CD4-positive, alpha-beta T cell treated with Interleukin-17A for 1 hour (primary cell): Measurements from ENCODE around the gene OR10V1.
"Not testable (repeated sequence)": the region's sequence is repeated elsewhere in the genome, so short reads cannot be mapped to it uniquely, and the experiment has no call there.

Experiments
- DNase-seq: peaks from one replicate; pipeline ENCODE4 v3.0.0-alpha.2; 2020

OR10V1 gene

DNA sequence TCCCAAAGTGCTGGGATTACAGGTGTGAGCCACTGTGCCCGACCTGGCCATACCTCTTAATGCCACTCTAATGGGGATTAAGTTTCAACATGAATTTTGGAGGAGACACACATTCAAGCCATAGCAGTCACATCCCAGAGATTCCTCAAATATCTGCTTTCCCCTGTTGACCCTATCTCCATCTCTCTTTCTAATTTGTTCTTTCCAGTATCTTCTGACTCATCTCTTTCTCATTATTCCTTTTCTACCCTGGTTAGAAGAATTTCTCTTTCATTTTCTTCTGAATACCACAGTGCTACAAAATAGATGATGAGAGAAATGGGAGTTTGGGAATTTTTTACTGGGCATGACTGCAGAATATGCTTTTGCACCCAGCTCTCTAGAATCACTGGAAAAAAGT is 5.1 kb downstream of the OR10V1 start:
- DNase-seq: no peak

DNA sequence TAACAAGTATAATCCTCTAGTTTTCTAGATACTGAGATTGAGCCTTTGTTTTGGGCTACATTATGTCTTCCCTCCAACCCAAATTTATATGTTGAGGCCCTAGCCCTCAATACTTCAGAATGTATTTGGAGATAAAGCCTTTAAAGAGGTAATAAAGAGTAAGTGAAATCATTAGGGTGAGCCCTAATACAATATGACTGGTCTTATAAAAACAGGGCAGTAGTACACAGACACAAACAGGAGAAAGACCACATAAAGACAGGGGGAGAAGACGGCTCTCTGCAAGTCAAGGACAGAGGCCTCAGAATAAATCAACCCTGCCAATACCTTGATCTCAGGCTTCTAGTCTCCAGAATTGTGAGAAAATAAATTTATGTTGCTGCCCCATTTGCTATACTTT is 6.3 kb downstream of the OR10V1 start:
- no peak for DNase-seq

DNA sequence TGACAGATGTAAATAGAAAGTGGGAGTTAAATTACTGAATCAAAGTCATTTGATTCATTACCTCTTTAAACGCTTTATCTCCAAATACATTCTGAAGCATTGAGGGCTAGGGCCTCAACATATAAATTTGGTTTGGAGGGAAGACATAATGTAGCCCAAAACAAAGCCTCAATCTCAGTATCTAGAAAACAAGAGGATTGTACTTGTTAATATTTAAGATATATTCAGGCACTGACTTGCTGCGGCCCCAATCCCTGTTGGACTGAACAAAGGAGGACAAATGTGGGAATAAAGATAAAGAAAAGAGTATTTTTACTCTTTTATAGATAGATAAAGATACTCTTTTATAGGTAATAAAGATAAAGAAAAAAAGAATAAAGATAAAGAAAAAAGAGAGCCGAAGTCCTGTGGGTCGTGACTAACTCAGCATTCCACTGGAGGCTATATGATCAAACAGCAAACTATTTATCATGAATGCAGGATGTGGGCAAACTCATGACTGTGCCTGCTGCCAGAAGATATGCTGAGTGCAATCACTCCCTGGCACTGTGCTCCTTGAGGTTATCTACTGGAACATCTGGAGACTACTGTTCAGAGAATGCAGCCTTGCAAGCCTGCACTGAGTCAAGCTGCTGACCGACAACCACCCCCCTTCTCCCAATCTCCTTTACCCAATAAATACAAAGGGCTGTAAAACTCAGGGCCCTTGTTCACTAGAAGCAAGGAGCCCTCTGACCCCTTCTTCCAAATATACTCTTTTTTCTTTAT is 6.9 kb downstream of the OR10V1 start:
- DNase-seq: no peak

DNA sequence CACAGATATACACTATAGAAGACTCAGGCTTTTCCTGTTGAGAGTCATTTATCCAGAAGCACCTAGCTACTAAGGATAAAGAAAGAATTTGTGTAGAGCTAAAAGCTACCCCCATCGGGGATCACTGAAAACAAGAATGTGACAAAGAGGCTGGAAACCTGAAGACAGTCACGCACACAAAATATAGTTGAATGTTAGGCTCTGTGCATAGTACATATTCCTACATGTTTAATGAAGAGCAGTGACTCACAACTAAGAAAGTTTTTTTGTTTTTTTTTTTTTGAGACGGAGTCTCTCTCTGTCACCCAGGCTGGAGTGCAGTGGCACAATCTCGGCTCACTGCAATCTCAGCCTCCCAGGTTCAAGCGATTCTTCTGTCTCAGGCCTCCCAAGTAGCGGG is 8.4 kb downstream of the OR10V1 start:
- DNase-seq: no peak

DNA sequence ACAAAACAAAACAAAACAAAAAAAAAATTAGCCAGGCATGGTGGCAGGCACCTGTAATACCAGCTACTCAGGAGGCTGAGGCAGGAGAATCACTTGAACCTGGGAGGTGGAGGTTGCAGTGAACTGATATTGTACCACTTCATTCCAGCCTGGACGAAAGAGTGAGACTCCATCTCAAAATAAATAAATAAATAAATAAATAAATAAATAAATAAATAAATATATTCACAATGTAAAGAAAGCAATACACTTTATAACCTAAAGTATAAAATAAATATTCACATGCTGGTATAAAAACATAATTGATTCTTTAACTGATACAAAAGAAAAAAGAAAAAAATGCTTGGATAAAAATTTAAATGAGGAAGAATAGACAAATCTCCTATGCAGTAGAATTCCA is 10.1 kb downstream of the OR10V1 start:
- not testable (repeated sequence) for DNase-seq

DNA sequence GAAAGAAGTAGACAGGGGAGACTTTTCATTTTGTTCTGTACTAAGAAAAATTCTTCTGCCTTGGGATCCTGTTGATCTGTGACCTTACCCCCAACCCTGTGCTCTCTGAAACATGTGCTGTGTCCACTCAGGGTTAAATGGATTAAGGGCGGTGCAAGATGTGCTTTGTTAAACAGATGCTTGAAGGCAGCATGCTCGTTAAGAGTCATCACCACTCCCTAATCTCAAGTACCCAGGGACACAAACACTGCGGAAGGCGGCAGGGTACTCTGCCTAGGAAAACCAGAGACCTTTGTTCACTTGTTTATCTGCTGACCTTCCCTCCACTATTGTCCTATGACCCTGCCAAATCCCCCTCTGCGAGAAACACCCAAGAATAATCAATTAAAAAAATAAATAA is 13.5 kb downstream of the OR10V1 start:
- DNase-seq: not testable (repeated sequence)

DNA sequence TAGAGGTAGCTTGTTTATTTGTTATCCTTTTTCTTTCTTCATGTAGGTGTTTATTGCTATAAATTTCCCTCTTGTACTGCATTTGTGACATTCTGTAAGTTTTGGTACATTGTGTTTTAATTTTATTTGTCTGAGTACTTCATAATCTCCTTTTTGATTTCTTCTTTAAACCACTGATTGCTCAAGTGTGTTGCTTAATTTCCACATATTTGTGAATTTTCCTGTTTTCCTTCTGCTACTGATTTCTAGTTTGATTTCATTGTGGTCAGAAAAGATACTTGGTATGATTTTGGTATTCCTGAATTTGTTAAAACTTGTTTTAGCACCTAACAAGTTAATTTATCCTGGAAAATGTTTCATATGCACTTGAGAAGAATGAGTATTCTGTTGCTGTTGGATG is 15.1 kb downstream of the OR10V1 start:
- DNase-seq: no peak

DNA sequence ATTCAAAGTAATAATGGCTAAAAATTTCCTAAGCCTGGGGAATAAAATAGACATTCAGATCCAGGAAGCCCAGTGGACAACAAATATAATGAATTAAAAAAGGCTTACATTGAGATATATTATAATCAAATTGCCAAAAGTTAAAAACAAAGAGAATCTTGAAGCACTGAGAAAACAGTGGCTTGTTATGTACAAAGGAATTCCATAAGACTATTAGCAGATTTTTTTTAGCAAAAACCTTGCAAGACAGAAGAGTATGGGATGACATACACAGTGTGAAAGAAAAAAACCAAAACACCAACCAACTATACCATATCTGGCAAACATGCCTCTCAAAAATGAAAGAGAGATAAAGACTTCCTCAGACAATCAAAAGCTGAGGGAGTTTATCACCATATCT is 20.7 kb downstream of the OR10V1 start:
- no peak for DNase-seq

DNA sequence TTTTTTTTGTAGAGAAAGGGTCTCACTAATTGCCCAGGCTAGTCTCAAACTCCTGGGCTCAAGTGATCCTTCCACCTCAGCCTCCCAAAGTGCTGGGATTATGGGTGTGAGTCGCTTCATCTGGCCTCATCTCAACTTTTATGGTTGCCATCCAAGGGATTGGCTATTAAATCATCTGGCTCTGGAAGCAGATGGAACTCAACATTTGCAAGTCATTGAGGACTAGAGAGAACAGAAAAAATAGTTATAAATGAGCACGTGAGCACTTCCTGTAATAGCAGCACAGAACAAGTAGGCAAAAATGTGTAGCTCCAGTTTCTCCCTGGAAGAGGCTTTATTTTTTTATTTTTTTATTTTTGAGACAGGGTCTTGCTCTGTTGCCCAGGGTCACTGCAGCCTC is 22.5 kb downstream of the OR10V1 start:
- no peak for DNase-seq

DNA sequence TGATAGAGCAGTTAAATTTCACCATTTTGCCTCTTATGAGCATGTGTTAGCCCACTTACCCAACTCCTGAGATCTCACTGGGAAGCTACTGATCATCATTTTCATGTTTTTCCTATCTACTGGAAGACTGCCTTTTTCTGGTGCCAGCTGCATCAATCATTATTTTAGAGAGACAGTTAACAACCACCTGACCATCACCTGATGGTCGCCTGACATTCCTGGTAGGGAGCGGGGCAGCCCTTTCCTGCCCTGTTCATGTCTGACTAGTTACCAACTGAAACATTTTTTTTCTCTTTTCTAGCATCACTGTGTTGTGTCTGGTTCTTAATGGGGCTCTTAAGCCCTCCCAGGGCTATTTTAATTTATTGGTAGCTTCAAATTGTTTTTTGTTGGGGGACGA is 24.6 kb downstream of the OR10V1 start:
- DNase-seq: no peak

DNA sequence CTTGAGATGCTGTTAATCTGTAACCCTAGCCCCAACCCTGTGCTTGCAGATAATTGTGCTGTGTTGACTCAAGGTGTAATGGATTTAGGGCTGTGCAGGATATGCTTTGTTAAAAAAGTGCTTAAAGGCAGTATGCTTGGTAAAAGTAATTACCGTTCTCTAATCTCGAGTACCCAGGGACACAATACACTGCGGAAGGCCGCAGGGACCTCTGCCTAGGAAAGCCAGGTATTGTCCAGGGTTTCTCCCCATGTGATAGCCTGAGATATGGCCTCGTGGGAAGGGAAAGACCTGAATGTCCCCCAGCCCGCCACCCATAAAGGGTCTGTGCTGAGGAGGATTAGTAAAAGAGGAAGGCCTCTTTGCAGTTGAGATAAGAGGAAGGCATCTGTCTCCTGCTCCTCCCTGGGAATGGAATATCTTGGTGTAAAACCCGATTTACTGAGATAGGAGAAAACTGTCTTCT is 32.4 kb downstream of the OR10V1 start:
- not testable (repeated sequence) for DNase-seq

DNA sequence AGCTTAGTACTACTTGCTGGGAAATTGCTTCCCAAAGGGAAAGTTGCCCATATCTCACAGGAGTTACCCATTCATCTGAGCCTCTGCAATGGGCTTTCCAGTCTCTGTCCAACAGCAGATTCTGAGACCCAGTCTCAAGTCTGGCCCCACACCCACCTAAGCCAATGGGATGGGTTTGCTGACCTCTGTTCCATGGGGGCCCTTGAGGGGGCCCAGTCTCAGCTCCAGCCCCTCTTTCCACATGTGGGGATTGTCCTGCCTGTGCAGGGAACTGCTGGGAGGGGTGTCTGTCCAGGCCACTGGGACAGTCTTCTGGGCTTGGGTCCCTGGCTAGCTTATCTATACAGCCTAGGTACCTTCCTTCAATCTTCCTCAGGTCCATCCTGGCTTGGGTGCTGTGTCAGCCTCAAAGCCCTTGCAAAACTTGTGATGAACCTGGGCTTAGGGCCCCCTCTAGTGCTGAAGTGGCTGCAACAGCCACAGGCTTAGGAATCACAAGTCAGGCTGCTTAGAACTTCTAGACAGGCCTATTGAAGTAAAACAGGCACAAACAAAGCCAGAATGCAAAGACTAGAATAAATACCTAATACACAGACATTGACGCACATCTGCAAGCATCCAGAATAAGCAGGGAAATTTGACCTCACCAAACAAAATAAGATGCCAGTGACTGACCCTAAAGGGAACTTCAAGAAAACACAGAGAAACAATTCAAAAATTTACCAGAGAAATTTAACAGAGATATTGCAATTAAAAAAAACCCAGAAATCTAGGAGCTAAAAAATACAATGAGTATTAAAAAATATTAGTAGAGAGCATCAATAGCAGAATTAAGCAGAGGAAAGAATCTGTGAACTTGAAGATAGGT is 33.1 kb downstream of the OR10V1 start:
- peak; percentile 71 for DNase-seq

DNA sequence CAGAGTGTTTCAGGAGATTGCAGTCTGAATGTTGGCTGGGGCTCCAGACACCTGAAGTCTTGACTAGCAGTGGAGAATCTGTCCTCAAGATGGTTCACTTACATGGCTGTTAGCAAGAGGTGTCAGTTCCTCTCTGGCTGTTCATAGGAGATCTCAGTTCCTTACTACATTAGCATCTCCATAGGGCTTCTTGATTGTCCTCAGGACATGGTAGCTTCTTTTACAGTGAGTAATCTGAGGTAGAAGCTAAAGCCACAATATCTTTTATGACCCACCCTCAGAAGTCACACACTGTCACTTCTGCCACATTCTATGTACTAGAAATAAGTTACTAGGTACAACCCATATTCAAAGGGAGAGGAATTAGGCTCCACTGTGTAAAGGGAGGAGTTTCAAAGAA is 34.3 kb downstream of the OR10V1 start:
- no peak for DNase-seq

DNA sequence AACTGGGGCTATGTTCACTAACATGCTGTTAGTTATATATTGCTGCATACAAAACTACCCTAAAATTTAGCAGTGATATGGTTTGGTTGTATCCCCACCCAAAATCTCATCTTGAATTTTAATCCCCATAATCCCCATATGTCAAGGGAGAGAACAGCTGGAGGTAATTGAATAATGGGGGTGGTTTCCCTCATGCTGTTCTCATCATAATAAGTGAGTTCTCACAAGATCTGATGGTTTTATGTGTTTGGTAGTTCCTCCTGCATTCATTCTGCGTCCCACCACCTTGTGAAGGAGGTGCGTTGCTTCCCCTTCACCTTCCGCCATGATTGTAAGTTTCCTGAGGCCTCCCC is 34.9 kb downstream of the OR10V1 start:
- DNase-seq: no peak

DNA sequence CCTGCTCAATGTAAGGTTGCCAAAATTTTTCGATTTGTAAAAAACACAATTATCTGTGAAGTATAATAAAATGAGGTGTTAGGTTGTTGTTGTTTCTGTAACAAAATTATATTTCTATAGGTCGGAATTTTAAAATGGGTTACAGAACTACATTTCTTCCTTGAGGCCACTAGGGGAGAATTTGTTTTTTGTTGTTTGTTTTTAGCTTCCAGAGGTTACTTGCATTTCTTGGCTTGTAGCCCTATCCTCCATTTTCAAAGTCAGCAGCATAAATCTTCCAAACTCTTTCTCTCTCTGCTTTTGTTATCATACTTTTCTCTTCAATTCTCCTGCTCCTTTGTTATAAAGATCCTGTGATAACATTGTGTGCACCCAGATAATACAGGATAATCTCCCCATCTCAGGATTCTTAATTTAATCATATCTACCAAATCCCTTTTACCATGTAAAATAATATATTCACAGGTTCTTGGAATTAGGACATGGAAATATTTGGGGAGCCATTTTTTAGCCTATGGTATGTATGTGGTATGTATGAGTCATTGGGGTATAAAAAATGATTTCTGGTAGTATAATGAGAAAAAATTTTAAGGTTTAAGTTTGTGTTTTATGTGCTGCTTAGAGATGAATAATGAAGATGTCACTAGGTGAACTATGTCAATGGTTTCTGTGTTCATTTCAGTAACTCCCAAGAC is 35.4 kb downstream of the OR10V1 start:
- DNase-seq: no peak

DNA sequence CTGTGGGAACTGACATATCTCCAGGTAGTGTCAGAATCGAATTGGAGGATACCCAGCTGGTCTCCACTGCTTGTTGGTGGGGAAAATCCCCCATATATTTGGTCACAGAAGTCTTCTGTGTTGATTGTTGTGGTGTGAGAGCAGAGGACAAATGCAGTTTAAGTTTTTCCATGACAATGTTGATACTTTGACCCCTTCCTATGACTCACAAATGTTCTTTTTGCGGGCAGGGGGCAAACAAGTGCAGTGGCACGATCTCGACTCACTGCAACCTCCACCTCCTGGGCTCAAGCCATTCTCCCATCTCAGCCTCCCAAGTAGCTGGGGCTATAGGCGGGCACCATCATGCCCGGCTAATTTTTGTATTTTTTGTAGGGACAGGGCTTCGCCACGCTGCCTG is 37.4 kb downstream of the OR10V1 start:
- DNase-seq: no peak

DNA sequence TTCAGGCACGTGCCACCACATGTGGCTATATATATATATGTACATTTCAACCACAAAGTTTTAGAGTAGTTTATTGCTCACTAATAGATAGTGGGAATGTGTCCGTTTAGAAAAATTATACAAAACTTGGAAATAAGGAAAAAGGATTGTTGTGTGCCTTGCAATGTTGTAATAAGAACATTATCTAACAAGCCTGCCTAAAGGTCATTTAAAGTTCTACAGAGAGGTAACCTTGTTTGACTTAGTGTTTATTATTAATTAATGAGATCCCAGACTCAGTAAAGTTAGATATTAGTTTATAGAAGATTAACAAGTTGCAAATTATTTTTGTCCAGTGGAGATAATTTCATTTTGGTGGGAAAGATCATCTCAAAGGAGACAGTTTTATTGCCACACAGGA is 39.4 kb downstream of the OR10V1 start:
- DNase-seq: no peak

DNA sequence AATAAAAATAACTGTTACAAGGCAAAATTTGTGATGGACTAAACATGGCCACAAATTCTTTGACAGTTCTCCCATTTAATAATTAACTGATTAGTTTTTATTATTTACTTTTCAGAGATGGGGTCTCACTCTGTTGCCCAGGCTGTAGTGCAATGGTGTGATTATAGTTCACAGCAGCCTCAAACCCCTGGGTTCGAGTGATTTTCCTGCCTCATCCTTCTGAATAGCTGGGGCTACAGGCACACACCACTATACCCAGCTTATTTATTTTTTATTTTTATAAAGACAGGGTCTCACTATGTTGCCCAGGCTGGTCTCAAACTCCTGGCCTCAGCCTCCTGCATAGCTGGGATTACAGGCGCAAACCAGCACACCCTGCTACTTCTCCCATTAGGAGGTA is 40.4 kb downstream of the OR10V1 start:
- no peak for DNase-seq

DNA sequence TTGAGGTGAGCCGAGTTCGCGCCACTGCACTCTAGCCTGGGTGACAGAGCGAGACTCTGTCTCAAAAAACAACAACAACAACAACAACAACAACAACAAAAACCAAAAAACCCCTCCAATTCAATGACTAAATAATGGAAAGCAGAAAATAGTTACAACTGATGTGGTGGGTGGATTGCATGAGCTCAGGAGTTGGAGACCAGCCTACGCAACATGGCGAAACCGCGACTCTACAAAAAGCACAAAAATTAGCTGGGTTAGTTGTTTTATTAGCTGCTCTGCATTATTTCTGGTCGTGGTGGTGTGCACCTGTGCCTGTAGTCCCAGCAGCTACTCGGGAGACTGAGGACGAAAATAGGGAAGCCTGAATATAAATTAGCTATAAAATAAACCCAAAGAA is 42.2 kb downstream of the OR10V1 start:
- no peak for DNase-seq

DNA sequence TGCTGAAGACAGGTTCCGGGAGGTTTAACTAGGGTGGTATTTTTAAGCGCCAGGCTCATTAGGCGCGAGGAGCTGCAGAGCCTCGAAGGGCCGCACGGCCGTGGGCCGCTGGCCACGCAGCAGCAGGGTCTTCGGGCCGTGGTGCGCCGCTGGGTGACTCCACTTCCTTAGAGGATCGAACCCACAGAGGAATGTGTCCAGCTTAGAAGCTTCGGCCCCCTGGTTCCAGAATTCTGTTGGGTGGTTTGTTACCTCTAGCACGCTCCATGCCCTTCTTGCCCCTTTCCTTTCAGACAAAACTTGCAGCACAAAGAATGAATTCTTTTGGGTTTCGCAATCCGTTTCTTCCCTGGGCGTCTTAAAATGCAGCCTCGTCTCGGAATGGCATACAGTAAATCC is 44.0 kb downstream of the OR10V1 start:
- no peak for DNase-seq

DNA sequence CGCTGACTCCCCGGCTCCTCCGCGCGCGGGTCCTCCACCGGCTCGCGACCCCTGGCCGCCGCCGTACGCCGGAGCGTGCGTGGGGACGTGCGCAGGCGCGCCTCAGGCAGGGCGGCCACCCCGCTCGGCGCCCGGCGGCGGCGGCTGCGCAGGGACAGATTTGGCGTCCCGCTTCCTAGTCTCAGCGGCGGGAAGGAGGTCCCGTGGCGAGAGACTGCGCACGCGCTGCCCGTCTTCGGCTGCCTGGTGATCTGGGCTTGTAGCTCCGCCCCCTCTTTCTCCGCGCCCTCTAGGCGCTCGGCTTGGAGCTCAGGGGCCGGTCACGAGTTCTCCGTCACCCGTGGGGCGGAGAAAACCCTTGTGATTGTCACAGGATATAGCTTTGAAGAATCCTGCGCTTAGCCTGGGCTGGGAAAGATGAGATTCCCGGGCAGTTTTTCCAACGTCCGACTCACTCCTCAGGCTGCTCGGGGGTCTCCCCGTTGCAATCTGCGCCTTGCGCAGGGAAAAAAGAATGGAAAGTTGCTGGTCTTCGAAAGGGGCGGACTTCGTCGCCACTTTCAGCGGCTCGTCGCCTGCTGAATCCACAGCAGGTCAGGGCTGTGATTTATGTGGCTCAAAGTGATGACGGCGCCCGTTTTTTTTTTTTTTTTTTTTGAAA is 44.6 kb downstream of the OR10V1 start, which contains the start of gene PATL1:
TSS of gene PATL1 (minus strand) at position 88 of the 661 bp plus-strand sequence. CDS start 142 bp downstream, outside the sequence.
- DNase-seq: peak; percentile 99

DNA sequence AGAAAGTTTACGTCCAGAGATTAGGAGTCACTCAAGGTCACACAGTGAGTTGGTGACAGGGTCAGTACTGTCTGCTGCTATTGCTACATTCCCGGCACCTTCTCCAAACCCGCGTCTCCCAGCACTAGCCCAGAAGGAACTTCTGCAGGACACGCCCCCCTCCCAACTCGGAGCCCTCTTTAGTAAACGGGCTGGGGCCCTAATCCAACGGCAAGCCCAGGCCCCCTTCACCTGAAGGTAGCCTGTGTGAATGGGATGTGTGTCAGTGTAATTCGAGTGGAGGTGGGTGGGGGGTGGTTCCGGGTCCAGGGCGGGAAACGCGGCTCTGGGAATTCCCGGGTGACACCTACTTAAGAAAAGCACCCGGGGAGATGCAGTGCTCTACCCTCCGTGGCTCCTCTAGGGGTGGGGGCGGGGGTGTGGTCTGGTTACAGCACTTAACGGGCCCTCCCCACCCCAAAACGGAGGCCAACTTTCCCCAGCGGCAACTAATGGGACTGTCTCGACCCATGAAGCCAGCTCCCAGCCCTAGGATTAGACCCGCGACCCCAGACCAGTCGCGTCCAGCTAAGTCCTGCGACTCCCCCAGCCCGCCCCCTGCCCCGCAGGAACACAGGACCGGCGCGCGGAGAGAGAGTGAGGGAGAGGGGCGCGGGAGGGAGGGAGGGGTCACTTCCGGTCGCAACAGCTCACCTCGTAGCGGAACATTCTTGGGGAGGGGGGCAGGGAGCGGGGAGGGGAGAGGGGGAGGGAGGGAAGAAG is 45.3 kb downstream of the OR10V1 start:
- DNase-seq: peak; percentile 84
